Endodermal cell (in vitro differentiated cells): Measurements from ENCODE around the gene SLC9A6. TPM values are rescaled to one million over a fixed set of nuclear protein-coding genes. Genes with fewer than 3 reads are reported as not detected.

Experiments
- DNase-seq: peaks from one replicate; pipeline ENCODE4 v3.0.0-alpha.2; 2017
- H3K27ac ChIP-seq: 2 replicates; pipeline ENCODE4 v1.5.1; 2013; ENCODE audit warnings: mild to moderate bottlenecking, low read depth, low read length, moderate library complexity
- H3K27me3 ChIP-seq: 2 replicates; pipeline ENCODE4 v1.6.1; 2013; ENCODE audit warnings: mild to moderate bottlenecking, low read length, moderate library complexity; ENCODE audit not compliant: insufficient read depth, control insufficient read depth, poor library complexity, severe bottlenecking
- H3K36me3 ChIP-seq: 2 replicates; pipeline ENCODE4 v1.7.0; 2013; ENCODE audit warnings: mild to moderate bottlenecking, low read length, moderate library complexity; ENCODE audit not compliant: control insufficient read depth, insufficient read depth
- H3K4me1 ChIP-seq: one replicate; pipeline ENCODE4 v1.7.0; 2013; ENCODE audit warnings: low read length; ENCODE audit not compliant: control insufficient read depth, insufficient read depth
- H3K4me3 ChIP-seq: 2 replicates; pipeline ENCODE4 v1.5.1; 2013; ENCODE audit warnings: mild to moderate bottlenecking, low read length, moderate library complexity
- H3K9ac ChIP-seq: 2 replicates; pipeline ENCODE4 v1.6.1; 2013; ENCODE audit warnings: mild to moderate bottlenecking, low read length, moderate library complexity; ENCODE audit not compliant: poor library complexity, severe bottlenecking; ENCODE audit errors: extremely low read depth
- H3K9me3 ChIP-seq: 2 replicates; pipeline ENCODE4 v1.6.1; 2013; ENCODE audit warnings: mild to moderate bottlenecking, low read length, moderate library complexity; ENCODE audit not compliant: control insufficient read depth
- H3K27ac Mint-ChIP-seq: 2 replicates; pipeline ENCODE4 v1.8.0; 2020; ENCODE audit warnings: mixed read lengths
- H3K27me3 Mint-ChIP-seq: 2 replicates; pipeline ENCODE4 v1.8.0; 2021; ENCODE audit warnings: mild to moderate bottlenecking, mixed read lengths; ENCODE audit not compliant: insufficient read depth
- H3K36me3 Mint-ChIP-seq: 2 replicates; pipeline ENCODE4 v1.8.0; 2020; ENCODE audit warnings: low read depth, mixed read lengths
- H3K4me1 Mint-ChIP-seq: 2 replicates; pipeline ENCODE4 v1.8.0; 2020; ENCODE audit warnings: mixed read lengths
- H3K4me3 Mint-ChIP-seq: 2 replicates; pipeline ENCODE4 v1.8.0; 2020; ENCODE audit warnings: mild to moderate bottlenecking, moderate library complexity, mixed read lengths
- H3K9me3 Mint-ChIP-seq: 2 replicates; pipeline ENCODE4 v1.8.0; 2020; ENCODE audit warnings: mild to moderate bottlenecking, mixed read lengths
- WGBS, 2 experiments: methylation state at CpG; one replicate each; pipeline versions ENCODE4 v1.1.5 to v1.1.7; 2013; ENCODE audit warnings: missing lambda C conversion rate in 2 of 2, mixed read lengths in 1 of 2; ENCODE audit not compliant: insufficient coverage in 1 of 2, insufficient read length in 1 of 2; 5-methylcytosine and 5-hydroxymethylcytosine counted together
- total RNA-seq, 2 donors: library from RNA; stranded (reverse); fragmentation: NEBNext Ultra II Directional in 1 of 2; extraction: Animal tissue kit (Norgen Biotek cat#: 25700) in 1 of 2; gene quantifications; 2 replicates in 1 of 2; 3 replicates in 1 of 2; pipeline ENCODE4 v1.2.1, GENCODE V29; 2021
- TF ChIP-seq, protein P1 (sequence below): fragments of 200-600 bp; sonication (generic); conservative IDR thresholded peaks from 2 replicates; pipeline ENCODE4 v1.5.0; 2021; ENCODE audit warnings: antibody characterized with exemption, mild to moderate bottlenecking

Gene SLC9A6
- total RNA-seq, 2 donors from 2014 or later = 10.2 to 13.6 TPM

DNA sequence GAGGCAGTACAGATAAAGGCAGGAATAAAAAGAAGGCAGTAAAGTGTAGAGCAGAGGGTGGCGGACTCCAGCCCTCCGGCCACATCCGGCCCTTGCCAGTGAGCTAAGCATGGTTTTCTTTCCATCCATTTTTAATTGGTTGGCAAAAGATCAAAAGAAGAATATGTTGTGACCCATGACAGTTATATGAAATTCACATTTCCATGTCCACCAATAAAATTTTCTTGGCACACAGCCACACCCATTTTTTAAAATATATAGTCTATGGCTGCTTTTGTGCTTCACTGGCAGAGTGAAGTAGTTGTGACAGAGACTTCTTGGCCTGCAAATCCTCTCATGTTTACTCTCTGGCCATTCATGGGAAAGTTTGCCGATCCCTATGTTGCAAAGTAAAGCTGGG, 29.8 kb downstream of the SLC9A6 start:
- Histone ChIP-seq H3K4me1 (no peaks in the 10 kb centered on the region), H3K36me3 (peaks cover 14% of the 10 kb centered on the region), H3K4me3 (no peak overlapping the region), H3K27ac (no peak overlapping the region), H3K27me3 (no peaks in the 10 kb centered on the region), H3K9ac (no peak overlapping the region), H3K9me3 (no peaks in the 10 kb centered on the region)
- Mint-ChIP-seq H3K27ac (no peak overlapping the region), H3K27me3 (no peaks in the 10 kb centered on the region), H3K4me3 (no peak overlapping the region), H3K9me3 (peaks cover 46% of the 10 kb centered on the region), H3K36me3 (peaks cover 20% of the 10 kb centered on the region), H3K4me1 (no peaks in the 10 kb centered on the region)
- TF ChIP-seq, protein P1, sequence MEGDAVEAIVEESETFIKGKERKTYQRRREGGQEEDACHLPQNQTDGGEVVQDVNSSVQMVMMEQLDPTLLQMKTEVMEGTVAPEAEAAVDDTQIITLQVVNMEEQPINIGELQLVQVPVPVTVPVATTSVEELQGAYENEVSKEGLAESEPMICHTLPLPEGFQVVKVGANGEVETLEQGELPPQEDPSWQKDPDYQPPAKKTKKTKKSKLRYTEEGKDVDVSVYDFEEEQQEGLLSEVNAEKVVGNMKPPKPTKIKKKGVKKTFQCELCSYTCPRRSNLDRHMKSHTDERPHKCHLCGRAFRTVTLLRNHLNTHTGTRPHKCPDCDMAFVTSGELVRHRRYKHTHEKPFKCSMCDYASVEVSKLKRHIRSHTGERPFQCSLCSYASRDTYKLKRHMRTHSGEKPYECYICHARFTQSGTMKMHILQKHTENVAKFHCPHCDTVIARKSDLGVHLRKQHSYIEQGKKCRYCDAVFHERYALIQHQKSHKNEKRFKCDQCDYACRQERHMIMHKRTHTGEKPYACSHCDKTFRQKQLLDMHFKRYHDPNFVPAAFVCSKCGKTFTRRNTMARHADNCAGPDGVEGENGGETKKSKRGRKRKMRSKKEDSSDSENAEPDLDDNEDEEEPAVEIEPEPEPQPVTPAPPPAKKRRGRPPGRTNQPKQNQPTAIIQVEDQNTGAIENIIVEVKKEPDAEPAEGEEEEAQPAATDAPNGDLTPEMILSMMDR = no peak
- DNase-seq = no peak
- WGBS, 2 experiments = 100% methylated on average over 2 of the region's 4 CpGs; no CpG with 5 or more reads in 1 of the 2 experiments

DNA sequence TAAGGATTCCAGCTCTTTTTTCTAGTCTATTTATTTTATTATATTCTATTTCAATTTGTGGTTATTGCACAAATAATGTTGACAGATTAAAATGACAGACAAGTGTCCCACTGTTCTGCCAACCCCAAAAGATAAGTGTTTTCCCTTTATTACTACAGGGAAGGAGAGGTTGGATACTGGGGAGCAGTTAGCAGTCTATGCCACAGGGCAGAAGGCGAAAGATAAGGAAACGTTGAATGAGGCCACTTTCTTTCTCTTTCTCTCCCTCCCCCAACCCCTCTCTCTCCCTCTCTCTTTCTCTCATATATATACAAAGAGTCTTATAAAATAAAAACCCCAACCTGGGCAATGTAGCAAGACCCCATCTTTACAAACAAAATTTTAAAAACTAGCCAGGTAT, 31.6 kb downstream of the SLC9A6 start:
- H3K9me3 ChIP-seq = no peaks in the 10 kb centered on the region
- Mint-ChIP-seq H3K4me3 (no peak overlapping the region), H3K9me3 (peaks cover 47% of the 10 kb centered on the region), H3K27ac (no peak overlapping the region), H3K36me3 (peaks cover 22% of the 10 kb centered on the region), H3K27me3 (no peaks in the 10 kb centered on the region), H3K4me1 (no peaks in the 10 kb centered on the region)
- DNase-seq = no peak
- no peak overlapping the region for H3K27ac ChIP-seq
- WGBS, 2 experiments = 90% methylated on average over 2 of the region's 2 CpGs; no CpG with 5 or more reads in 1 of the 2 experiments
- peaks cover 15% of the 10 kb centered on the region for H3K36me3 ChIP-seq
- no peak overlapping the region for H3K4me3 ChIP-seq
- no peaks in the 10 kb centered on the region for H3K4me1 ChIP-seq
- TF ChIP-seq, protein P1 = no peak
- no peak overlapping the region for H3K9ac ChIP-seq
- no peaks in the 10 kb centered on the region for H3K27me3 ChIP-seq

DNA sequence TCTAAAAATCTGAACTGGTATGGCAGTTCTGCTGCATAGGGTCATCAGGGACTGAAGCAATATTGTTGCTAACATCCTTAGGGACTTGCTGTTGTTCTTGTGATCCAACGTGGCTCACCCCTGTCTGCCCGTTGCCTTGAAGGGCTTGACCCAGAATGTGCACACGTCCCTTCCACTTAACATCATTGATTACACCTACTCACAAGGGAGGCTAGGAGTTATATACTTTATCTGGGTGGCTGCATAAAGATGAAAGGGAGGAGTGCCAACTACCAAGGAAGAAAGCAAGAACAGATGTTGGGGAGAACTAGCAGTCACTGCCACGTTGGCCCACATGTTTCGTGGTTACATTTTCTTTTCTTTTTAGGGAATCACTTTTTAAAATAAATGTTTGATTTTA, 34.0 kb downstream of the SLC9A6 start:
- Mint-ChIP-seq H3K9me3 (peaks cover 34% of the 10 kb centered on the region), H3K27ac (no peak overlapping the region), H3K4me3 (no peak overlapping the region), H3K36me3 (peaks cover 24% of the 10 kb centered on the region), H3K4me1 (no peaks in the 10 kb centered on the region), H3K27me3 (no peaks in the 10 kb centered on the region)
- H3K36me3 ChIP-seq = peaks cover 7% of the 10 kb centered on the region
- no peak overlapping the region for H3K4me3 ChIP-seq
- no peaks in the 10 kb centered on the region for H3K27me3 ChIP-seq
- WGBS, 2 experiments = 96% methylated on average over 5 of the region's 5 CpGs; no CpG with 5 or more reads in 1 of the 2 experiments
- no peak for DNase-seq
- no peak overlapping the region for H3K27ac ChIP-seq
- H3K9ac ChIP-seq = no peak overlapping the region
- H3K9me3 ChIP-seq = no peaks in the 10 kb centered on the region
- TF ChIP-seq, protein P1 = no peak
- H3K4me1 ChIP-seq = no peaks in the 10 kb centered on the region
